Measurements from ENCODE around the gene HHAT.

- TF ChIP-seq EZH2 (IDR thresholded peaks at IDR 0.05; ENCODE audit: borderline replicate concordance, low read depth, low read length, poor library complexity, severe bottlenecking), result no peak
- TF ChIP-seq, protein P1, sequence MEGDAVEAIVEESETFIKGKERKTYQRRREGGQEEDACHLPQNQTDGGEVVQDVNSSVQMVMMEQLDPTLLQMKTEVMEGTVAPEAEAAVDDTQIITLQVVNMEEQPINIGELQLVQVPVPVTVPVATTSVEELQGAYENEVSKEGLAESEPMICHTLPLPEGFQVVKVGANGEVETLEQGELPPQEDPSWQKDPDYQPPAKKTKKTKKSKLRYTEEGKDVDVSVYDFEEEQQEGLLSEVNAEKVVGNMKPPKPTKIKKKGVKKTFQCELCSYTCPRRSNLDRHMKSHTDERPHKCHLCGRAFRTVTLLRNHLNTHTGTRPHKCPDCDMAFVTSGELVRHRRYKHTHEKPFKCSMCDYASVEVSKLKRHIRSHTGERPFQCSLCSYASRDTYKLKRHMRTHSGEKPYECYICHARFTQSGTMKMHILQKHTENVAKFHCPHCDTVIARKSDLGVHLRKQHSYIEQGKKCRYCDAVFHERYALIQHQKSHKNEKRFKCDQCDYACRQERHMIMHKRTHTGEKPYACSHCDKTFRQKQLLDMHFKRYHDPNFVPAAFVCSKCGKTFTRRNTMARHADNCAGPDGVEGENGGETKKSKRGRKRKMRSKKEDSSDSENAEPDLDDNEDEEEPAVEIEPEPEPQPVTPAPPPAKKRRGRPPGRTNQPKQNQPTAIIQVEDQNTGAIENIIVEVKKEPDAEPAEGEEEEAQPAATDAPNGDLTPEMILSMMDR (conservative IDR thresholded peaks at IDR 0.05; ENCODE audit: low read depth, low read length), result no peak
Observed at GRCh38 chr1:210683403-210684047, 354.8 kb downstream of the HHAT start.
